Head of caudate nucleus (tissue), 42 donors: ENCODE results near the gene ATP10B.

ENCODE experiments used
- DNase-seq, 42 donors: peaks; one replicate each; pipeline versions ENCODE4 v3.0.0 to v3.0.0-alpha.2; 2020 to 2021; ENCODE audit warnings: mixed read lengths in 7 of 42
- intact Hi-C: fragments of 100-400 bp; cut with DNase I; formaldehyde crosslinking; loops from one replicate; pipeline ENCODE4 v1.15.0; 2022

ATP10B gene

GRCh38 chr5:160703547-160704189 is 148.3 kb downstream of the ATP10B start:
- intact Hi-C loops: no loop called here
- no peak for DNase-seq

- DNase-seq: no peak
These were observed 149.1 kb downstream of the ATP10B start for GRCh38 chr5:160702934-160703333.

GRCh38 chr5:160702311-160702803 is 149.7 kb downstream of the ATP10B start:
- intact Hi-C loops: no loop called here
- DNase-seq: no peak

More at GRCh38 chr5:160702934-160703333, 149.1 kb downstream of the ATP10B start:
- intact Hi-C loops: no loop called here

GRCh38 chr5:160701403-160701802 is 150.6 kb downstream of the ATP10B start:
- intact Hi-C loops: no loop called here
- DNase-seq: no peak

GRCh38 chr5:160699301-160699700 is 152.7 kb downstream of the ATP10B start:
- no peak for DNase-seq
- intact Hi-C loops: no loop called here

GRCh38 chr5:160697281-160697680 is 154.7 kb downstream of the ATP10B start:
- intact Hi-C loops: no loop called here
- peak in 2 of 42 donors; percentile 16 to 38 for DNase-seq

- no peak for DNase-seq
- intact Hi-C loops: no loop called here
These were observed 157.1 kb downstream of the ATP10B start for GRCh38 chr5:160694896-160695295.

GRCh38 chr5:160693831-160694465 is 158.1 kb downstream of the ATP10B start:
- peak in 1 of 42 donors; percentile 22 for DNase-seq
- intact Hi-C loops: no loop called here

- intact Hi-C loops: no loop called here
- no peak for DNase-seq
These were observed 159.7 kb downstream of the ATP10B start for GRCh38 chr5:160692271-160692670.

GRCh38 chr5:160685695-160686094 is 166.3 kb downstream of the ATP10B start:
- intact Hi-C loops: no loop called here
- peak in 2 of 42 donors; percentile 13 to 32 for DNase-seq

- intact Hi-C loops: no loop called here
These were observed 166.8 kb downstream of the ATP10B start for GRCh38 chr5:160685219-160685618.

GRCh38 chr5:160679567-160680309 is 172.3 kb downstream of the ATP10B start:
- no peak for DNase-seq
- intact Hi-C loops: no loop called here

More at GRCh38 chr5:160685219-160685618, 166.8 kb downstream of the ATP10B start:
- DNase-seq: no peak

- intact Hi-C loops: no loop called here
- DNase-seq: peak in 4 of 42 donors; percentile 20 to 47 (median 28)
These were observed 176.0 kb downstream of the ATP10B start for GRCh38 chr5:160675988-160676387.

GRCh38 chr5:160674901-160675300 is 177.1 kb downstream of the ATP10B start:
- intact Hi-C loops: no loop called here
- DNase-seq: no peak

- intact Hi-C loops: no loop called here
- no peak for DNase-seq
These were observed 179.5 kb downstream of the ATP10B start for GRCh38 chr5:160672521-160672920.

GRCh38 chr5:160668356-160668755 is 183.7 kb downstream of the ATP10B start:
- no peak for DNase-seq
- intact Hi-C loops: no loop called here

GRCh38 chr5:160667160-160667559 is 184.9 kb downstream of the ATP10B start:
- intact Hi-C loops: no loop called here
- no peak for DNase-seq

- intact Hi-C loops: no loop called here
- DNase-seq: no peak
These were observed 186.6 kb downstream of the ATP10B start for GRCh38 chr5:160665460-160665859.

GRCh38 chr5:160660132-160660531 is 191.9 kb downstream of the ATP10B start:
- DNase-seq: no peak
- intact Hi-C loops: no loop called here
